MM.1S (cell line): Measurements from ENCODE around the gene VAPB.

Source experiments
- DNase-seq: peaks from one replicate; pipeline ENCODE4 v3.0.0-alpha.2; 2015
- H2AFZ ChIP-seq: fragments of 300-600 bp; sonication (generic); 2 replicates; pipeline ENCODE4 v1.6.0; 2016; ENCODE audit warnings: antibody characterized with exemption, low read length
- H3F3A ChIP-seq: fragments of 300-600 bp; sonication (generic); 2 replicates; pipeline ENCODE4 v1.6.1; 2016; ENCODE audit warnings: mild to moderate bottlenecking, antibody characterized with exemption, low read length, moderate library complexity, mixed read lengths; ENCODE audit not compliant: insufficient read depth
- H3K27ac ChIP-seq: fragments of 300-600 bp; sonication (generic); 2 replicates; pipeline ENCODE4 v1.5.1; 2016; ENCODE audit warnings: mild to moderate bottlenecking, low read length
- H3K27me3 ChIP-seq: fragments of 300-600 bp; sonication (generic); replicated peaks from 2 replicates; pipeline ENCODE4 v1.6.0; 2016; ENCODE audit warnings: low read length; ENCODE audit not compliant: insufficient read depth
- H3K36me3 ChIP-seq: fragments of 300-600 bp; sonication (generic); replicated peaks from 2 replicates; pipeline ENCODE4 v1.6.1; 2016; ENCODE audit warnings: mild to moderate bottlenecking, low read length, mixed read lengths; ENCODE audit not compliant: insufficient read depth
- H3K4me1 ChIP-seq: fragments of 300-600 bp; sonication (generic); 2 replicates; pipeline ENCODE4 v1.6.1; 2016; ENCODE audit warnings: low read length, mixed read lengths
- H3K4me2 ChIP-seq: fragments of 300-600 bp; sonication (generic); 2 replicates; pipeline ENCODE4 v1.6.0; 2016; ENCODE audit warnings: low read depth, low read length
- H3K4me3 ChIP-seq: fragments of 300-600 bp; sonication (generic); 2 replicates; pipeline ENCODE4 v1.5.1; 2016; ENCODE audit warnings: low read length, mixed read lengths
- H3K79me2 ChIP-seq: fragments of 300-600 bp; sonication (generic); 2 replicates; pipeline ENCODE4 v1.6.1; 2016; ENCODE audit warnings: mixed run types, low read length, mixed read lengths
- H3K9ac ChIP-seq: fragments of 300-600 bp; sonication (generic); 2 replicates; pipeline ENCODE4 v1.6.1; 2016; ENCODE audit warnings: low read length, mixed read lengths
- H3K9me2 ChIP-seq: fragments of 300-600 bp; sonication (generic); replicated peaks from 2 replicates; pipeline ENCODE4 v1.6.1; 2016; ENCODE audit warnings: mild to moderate bottlenecking, low read length, mixed read lengths; ENCODE audit not compliant: insufficient read depth
- H3K9me3 ChIP-seq: fragments of 300-600 bp; sonication (generic); replicated peaks from 2 replicates; pipeline ENCODE4 v1.6.1; 2016; ENCODE audit warnings: mild to moderate bottlenecking, low read length, mixed read lengths; ENCODE audit not compliant: insufficient read depth
- H4K20me1 ChIP-seq: fragments of 300-600 bp; sonication (generic); 2 replicates; pipeline ENCODE4 v1.6.1; 2016; ENCODE audit warnings: mild to moderate bottlenecking, low read length, moderate library complexity, mixed read lengths; ENCODE audit not compliant: insufficient read depth
- EZH2 ChIP-seq: fragments of 300-600 bp; sonication (generic); optimal IDR thresholded peaks from 2 replicates; pipeline ENCODE3; 2017; ENCODE audit warnings: low read depth, mild to moderate bottlenecking, antibody characterized with exemption, low read length, mixed read lengths
- EZH2phosphoT487 ChIP-seq: fragments of 300-600 bp; sonication (generic); IDR thresholded peaks from 2 replicates; pipeline ENCODE4 v1.6.1; 2018; ENCODE audit warnings: antibody characterized with exemption, low read length
- TF ChIP-seq, protein P1 (sequence below): fragments of 300-600 bp; sonication (generic); IDR thresholded peaks from 2 replicates; pipeline ENCODE4 v1.5.1; 2016; ENCODE audit warnings: antibody characterized with exemption, low read length, mixed read lengths

Gene VAPB

DNA sequence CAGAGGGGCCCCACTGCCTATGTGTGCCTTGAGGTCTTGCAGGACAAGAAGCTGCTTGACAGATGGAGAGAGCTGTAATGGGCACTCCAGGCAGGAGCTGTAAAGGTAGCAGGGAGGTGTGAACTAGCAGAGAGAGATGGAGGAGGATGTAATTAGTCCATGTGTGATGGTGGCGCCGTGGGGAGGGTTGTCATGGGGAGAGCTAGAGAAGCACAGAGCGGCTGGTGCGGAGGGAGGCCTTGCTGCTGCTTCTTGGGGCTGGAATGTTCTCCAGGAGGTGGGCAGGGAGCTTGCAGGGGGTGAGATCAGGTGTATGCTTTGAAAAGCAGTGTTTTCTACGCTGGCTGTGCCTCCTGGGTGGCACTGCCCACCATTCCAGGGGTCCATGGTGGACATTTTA lies 94.0 kb downstream of the VAPB start:
- H3K27ac ChIP-seq: no peak overlapping the region
- H3K9me2 ChIP-seq: no peaks in the 10 kb centered on the region
- H3K4me1 ChIP-seq: no peaks in the 10 kb centered on the region
- H2AFZ ChIP-seq: no peak overlapping the region
- DNase-seq: no peak
- no peaks in the 10 kb centered on the region for H3F3A ChIP-seq
- no peaks in the 10 kb centered on the region for H3K27me3 ChIP-seq
- no peaks in the 10 kb centered on the region for H3K36me3 ChIP-seq
- no peak overlapping the region for H3K4me3 ChIP-seq
- no peaks in the 10 kb centered on the region for H3K9me3 ChIP-seq
- H3K79me2 ChIP-seq: no peaks in the 10 kb centered on the region
- H3K9ac ChIP-seq: no peak overlapping the region
- H4K20me1 ChIP-seq: no peaks in the 10 kb centered on the region
- H3K4me2 ChIP-seq: no peak overlapping the region
- TF ChIP-seq, protein P1, sequence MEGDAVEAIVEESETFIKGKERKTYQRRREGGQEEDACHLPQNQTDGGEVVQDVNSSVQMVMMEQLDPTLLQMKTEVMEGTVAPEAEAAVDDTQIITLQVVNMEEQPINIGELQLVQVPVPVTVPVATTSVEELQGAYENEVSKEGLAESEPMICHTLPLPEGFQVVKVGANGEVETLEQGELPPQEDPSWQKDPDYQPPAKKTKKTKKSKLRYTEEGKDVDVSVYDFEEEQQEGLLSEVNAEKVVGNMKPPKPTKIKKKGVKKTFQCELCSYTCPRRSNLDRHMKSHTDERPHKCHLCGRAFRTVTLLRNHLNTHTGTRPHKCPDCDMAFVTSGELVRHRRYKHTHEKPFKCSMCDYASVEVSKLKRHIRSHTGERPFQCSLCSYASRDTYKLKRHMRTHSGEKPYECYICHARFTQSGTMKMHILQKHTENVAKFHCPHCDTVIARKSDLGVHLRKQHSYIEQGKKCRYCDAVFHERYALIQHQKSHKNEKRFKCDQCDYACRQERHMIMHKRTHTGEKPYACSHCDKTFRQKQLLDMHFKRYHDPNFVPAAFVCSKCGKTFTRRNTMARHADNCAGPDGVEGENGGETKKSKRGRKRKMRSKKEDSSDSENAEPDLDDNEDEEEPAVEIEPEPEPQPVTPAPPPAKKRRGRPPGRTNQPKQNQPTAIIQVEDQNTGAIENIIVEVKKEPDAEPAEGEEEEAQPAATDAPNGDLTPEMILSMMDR: no peak
- TF ChIP-seq EZH2phosphoT487: no peak
- no peak for TF ChIP-seq EZH2

DNA sequence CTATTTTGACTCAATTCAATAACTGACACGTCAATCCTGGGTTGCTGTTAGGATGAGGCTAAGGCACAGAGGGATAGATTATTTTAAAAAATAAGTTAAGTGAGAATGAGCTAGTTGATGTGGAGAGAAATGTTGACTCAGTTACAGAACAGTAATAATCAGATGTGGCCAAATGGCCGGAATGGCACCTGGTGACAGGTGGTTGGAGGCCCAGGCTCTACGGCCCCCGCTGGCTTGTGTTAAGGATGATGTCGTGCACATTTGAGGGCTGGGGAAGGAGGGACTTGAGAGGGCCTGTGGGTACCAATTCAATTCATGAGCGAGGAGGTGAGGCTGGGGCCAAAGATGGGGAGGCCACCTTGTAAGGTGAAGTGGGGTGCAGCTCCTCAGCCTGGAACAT lies 94.4 kb downstream of the VAPB start:
- no peak overlapping the region for H3K4me3 ChIP-seq
- H3K79me2 ChIP-seq: no peaks in the 10 kb centered on the region
- no peak overlapping the region for H3K27ac ChIP-seq
- no peak for DNase-seq
- no peak overlapping the region for H2AFZ ChIP-seq
- TF ChIP-seq, protein P1: no peak
- TF ChIP-seq EZH2: no peak
- no peak for TF ChIP-seq EZH2phosphoT487
- H3K9ac ChIP-seq: no peak overlapping the region
- H3K9me3 ChIP-seq: no peaks in the 10 kb centered on the region
- no peaks in the 10 kb centered on the region for H3K36me3 ChIP-seq
- H3K9me2 ChIP-seq: no peaks in the 10 kb centered on the region
- no peaks in the 10 kb centered on the region for H3F3A ChIP-seq
- H3K27me3 ChIP-seq: no peaks in the 10 kb centered on the region
- no peaks in the 10 kb centered on the region for H3K4me1 ChIP-seq
- no peak overlapping the region for H3K4me2 ChIP-seq
- H4K20me1 ChIP-seq: no peaks in the 10 kb centered on the region

DNA sequence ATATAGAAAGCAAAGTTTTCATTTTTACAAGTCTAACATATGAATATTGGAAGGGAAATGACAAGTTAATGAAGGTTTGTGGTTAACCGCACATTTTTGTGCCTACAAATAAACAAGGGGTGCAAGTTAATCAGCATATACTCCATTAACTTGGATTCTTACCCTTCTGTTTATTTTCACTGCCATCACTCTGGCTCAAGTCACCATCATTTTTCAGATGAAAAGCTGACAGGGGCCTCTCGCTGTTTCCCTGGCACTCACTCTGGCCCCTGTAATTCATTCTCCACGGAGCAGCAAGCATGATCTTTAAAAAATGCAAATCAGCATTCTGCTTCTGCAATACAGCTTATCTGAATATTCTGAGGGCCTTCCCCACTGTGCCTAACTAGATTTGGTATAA lies 96.4 kb downstream of the VAPB start:
- Histone ChIP-seq H3F3A (no peaks in the 10 kb centered on the region), H3K27me3 (no peaks in the 10 kb centered on the region), H3K4me3 (no peak overlapping the region), H3K9ac (no peak overlapping the region), H3K9me2 (no peaks in the 10 kb centered on the region), H3K9me3 (no peaks in the 10 kb centered on the region), H4K20me1 (no peaks in the 10 kb centered on the region), H3K79me2 (no peaks in the 10 kb centered on the region), H2AFZ (no peak overlapping the region), H3K27ac (no peak overlapping the region), H3K4me1 (no peaks in the 10 kb centered on the region), H3K36me3 (no peaks in the 10 kb centered on the region), H3K4me2 (no peak overlapping the region)
- TF ChIP-seq EZH2 (no peak), EZH2phosphoT487 (no peak)
- DNase-seq: no peak

DNA sequence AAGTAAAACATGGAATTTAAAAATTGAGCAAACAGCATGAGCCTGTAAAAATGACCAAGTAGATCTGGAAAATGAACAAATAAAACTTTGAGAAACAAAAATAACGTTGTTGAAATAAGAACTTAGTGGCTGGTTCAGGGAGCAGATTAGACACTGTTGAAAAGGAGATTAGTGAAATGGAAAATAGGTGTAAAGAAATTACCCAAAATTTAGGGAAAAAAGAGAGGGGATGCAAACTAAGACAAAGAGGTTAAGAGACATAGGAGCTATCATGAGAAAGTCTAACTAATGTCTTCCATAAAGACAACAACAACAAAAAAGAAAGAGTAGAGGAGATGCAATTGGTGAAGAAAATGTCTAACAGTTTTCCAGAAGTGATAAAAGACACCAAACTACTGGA lies 97.2 kb downstream of the VAPB start:
- no peaks in the 10 kb centered on the region for H3K4me1 ChIP-seq
- no peak for TF ChIP-seq EZH2
- TF ChIP-seq, protein P1: no peak
- TF ChIP-seq EZH2phosphoT487: no peak
- no peaks in the 10 kb centered on the region for H3F3A ChIP-seq
- no peaks in the 10 kb centered on the region for H3K9me3 ChIP-seq
- H3K4me2 ChIP-seq: no peak overlapping the region
- H3K27me3 ChIP-seq: no peaks in the 10 kb centered on the region
- H3K9ac ChIP-seq: no peak overlapping the region
- no peaks in the 10 kb centered on the region for H4K20me1 ChIP-seq
- no peaks in the 10 kb centered on the region for H3K79me2 ChIP-seq
- H2AFZ ChIP-seq: no peak overlapping the region
- H3K27ac ChIP-seq: no peak overlapping the region
- H3K36me3 ChIP-seq: no peaks in the 10 kb centered on the region
- H3K9me2 ChIP-seq: no peaks in the 10 kb centered on the region
- DNase-seq: no peak
- no peak overlapping the region for H3K4me3 ChIP-seq
